HCT116 (cell line): Measurements from ENCODE around the gene SUPT3H. TPM values are rescaled to one million over a fixed set of nuclear protein-coding genes. Genes with fewer than 3 reads are reported as not detected.

ENCODE experiments used
- ATAC-seq: fragments of 200-7000 bp; cut with Tn5 transposase; 2 replicates; pipeline ENCODE4 v1.9.1; 2020; ENCODE audit warnings: mild to moderate bottlenecking, moderate library complexity
- BruUV-seq: library from RNA; stranded (reverse); fragments of 400-500 nt; replicated peaks from 2 replicates; lab custom pipeline; 2021; lab: Mats Ljungman, UMichigan
- CTCF ChIA-PET: fragments of 300-600 bp; sonication (Branson Sonifier 250); formaldehyde crosslinking; loops from one replicate; lab custom pipeline; 2021; ENCODE audit warnings: antibody characterized with exemption; lab: Charles Lee
- POLR2A ChIA-PET: fragments of 300-600, 350-600 bp; sonication (Branson Sonifier 250); formaldehyde crosslinking; loops from one replicate; lab custom pipeline; 2021; ENCODE audit warnings: antibody characterized with exemption; lab: Charles Lee
- RAD21 ChIA-PET, 2 experiments: fragments of 300-600 bp; sonication (Branson Sonifier 250); formaldehyde crosslinking; loops; one replicate each; lab custom pipeline; 2023; ENCODE audit warnings: low total read pairs in 2 of 2; ENCODE audit not compliant: uncharacterized antibody in 2 of 2, unreplicated experiment in 2 of 2, low non-redundant PET in 1 of 2; lab: Charles Lee
- DNase-seq: peaks from one replicate; pipeline ENCODE4 v3.0.0-alpha.2; 2010; ENCODE audit warnings: low read depth, low spot score
- H2AFZ ChIP-seq: fragments of 200-600 bp; shearing (Covaris generic), sonication (generic); 2 replicates; pipeline ENCODE4 v1.6.1; 2017; ENCODE audit warnings: low read depth, mixed run types, mixed read lengths, antibody characterized with exemption, low read length; ENCODE audit not compliant: poor library complexity, severe bottlenecking
- H3K27ac ChIP-seq: 2 replicates; pipeline ENCODE4 v1.5.1; 2012; ENCODE audit warnings: low read depth, low read length
- H3K27me3 ChIP-seq: fragments of 200-600 bp; sonication (generic); 2 replicates; pipeline ENCODE4 v1.6.1; 2016; ENCODE audit warnings: mixed run types, low read length, mixed read lengths; ENCODE audit not compliant: insufficient read depth
- H3K36me3 ChIP-seq, 2 experiments: fragments of 200-500 bp in 1 of 2; fragments of 200-600 bp in 1 of 2; sonication (Bioruptor generic) in 1 of 2; sonication (generic) in 1 of 2; 2 replicates each; pipeline versions ENCODE4 v1.5.1 to v1.6.1; 2014 to 2016; ENCODE audit warnings: low read length in 2 of 2, inconsistent platforms in 1 of 2, mixed read lengths in 1 of 2, mixed run types in 1 of 2; ENCODE audit not compliant: insufficient read depth in 2 of 2, control insufficient read depth in 1 of 2
- H3K4me1 ChIP-seq, 2 experiments: fragments of 200-600 bp in 1 of 2; sonication (generic) in 1 of 2; 2 replicates each; pipeline versions ENCODE4 v1.5.1 to v1.6.1; 2012 to 2017; ENCODE audit warnings: low read length in 2 of 2, inconsistent platforms in 1 of 2, mild to moderate bottlenecking in 1 of 2, mixed read lengths in 1 of 2, mixed run types in 1 of 2, moderate library complexity in 1 of 2; ENCODE audit not compliant: insufficient read depth in 2 of 2, control insufficient read depth in 1 of 2
- H3K4me2 ChIP-seq: fragments of 200-600 bp; sonication (generic); 2 replicates; pipeline ENCODE4 v1.6.1; 2017; ENCODE audit warnings: mixed run types, low read length, mixed read lengths
- H3K4me3 ChIP-seq, 2 experiments: fragments of 200-600 bp in 1 of 2; sonication (generic) in 1 of 2; replicated peaks in 1 of 2; 2 replicates each; pipeline ENCODE4 v1.5.1; 2011 to 2016; ENCODE audit warnings: low read length in 2 of 2, control low read depth in 1 of 2, low read depth in 1 of 2, mild to moderate bottlenecking in 1 of 2, mixed read lengths in 1 of 2, mixed run types in 1 of 2
- H3K79me2 ChIP-seq: fragments of 200-600 bp; sonication (generic); 2 replicates; pipeline ENCODE4 v1.6.1; 2017; ENCODE audit warnings: mild to moderate bottlenecking, mixed run types, low read length, moderate library complexity, mixed read lengths; ENCODE audit not compliant: insufficient read depth
- H3K9ac ChIP-seq: fragments of 200-600 bp; sonication (generic); 2 replicates; pipeline ENCODE4 v1.6.1; 2016; ENCODE audit warnings: low read length, mixed read lengths
- H3K9me2 ChIP-seq: fragments of 200-600 bp; sonication (generic), shearing (Covaris generic); 2 replicates; pipeline ENCODE4 v1.6.1; 2017; ENCODE audit warnings: mixed run types, mild to moderate bottlenecking, moderate library complexity; ENCODE audit not compliant: insufficient read depth
- H3K9me3 ChIP-seq, 2 experiments: fragments of 200-500 bp in 1 of 2; fragments of 200-600 bp in 1 of 2; sonication (Bioruptor generic) in 1 of 2; sonication (generic) in 1 of 2; 2 replicates each; pipeline ENCODE4 v1.6.1; 2014 to 2017; ENCODE audit warnings: low read length in 2 of 2, mixed read lengths in 2 of 2, inconsistent platforms in 1 of 2, low read depth in 1 of 2, mild to moderate bottlenecking in 1 of 2, mixed run types in 1 of 2, moderate library complexity in 1 of 2; ENCODE audit not compliant: control insufficient read depth in 1 of 2, insufficient read depth in 1 of 2
- H4K20me1 ChIP-seq: fragments of 200-600 bp; sonication (generic), shearing (Covaris generic); 2 replicates; pipeline ENCODE4 v1.6.1; 2017; ENCODE audit warnings: mixed run types, mild to moderate bottlenecking, moderate library complexity; ENCODE audit not compliant: insufficient read depth
- CBX3 ChIP-seq: IDR thresholded peaks from 2 replicates; pipeline ENCODE4 v1.6.1; 2012; ENCODE audit warnings: low read depth
- ELF1 ChIP-seq: IDR thresholded peaks from 2 replicates; pipeline ENCODE4 v1.6.1; 2012; ENCODE audit warnings: low read depth, borderline replicate concordance
- EZH2phosphoT487 ChIP-seq: fragments of 200-600 bp; IDR thresholded peaks from 2 replicates; pipeline ENCODE4 v1.6.1; 2018; ENCODE audit warnings: antibody characterized with exemption, borderline replicate concordance
- FOSL1 ChIP-seq: IDR thresholded peaks from 2 replicates; pipeline ENCODE4 v1.6.1; 2012; ENCODE audit warnings: low read depth
- POLR2A ChIP-seq: IDR thresholded peaks from 2 replicates; pipeline ENCODE4 v1.7.0; 2011; ENCODE audit warnings: borderline replicate concordance; ENCODE audit not compliant: insufficient read depth, insufficient read length; ENCODE audit errors: extremely low read depth
- POLR2AphosphoS5 ChIP-seq: IDR thresholded peaks from 2 replicates; pipeline ENCODE4 v1.6.1; 2011; ENCODE audit warnings: mild to moderate bottlenecking, low read depth, low read length, moderate library complexity
- RAD21 ChIP-seq: IDR thresholded peaks from 2 replicates; pipeline ENCODE4 v1.6.1; 2012; ENCODE audit warnings: low read depth, mild to moderate bottlenecking
- SIN3A ChIP-seq: IDR thresholded peaks from 2 replicates; pipeline ENCODE4 v1.6.1; 2012; ENCODE audit warnings: low read depth
- TCF7L2 ChIP-seq: IDR thresholded peaks from 2 replicates; pipeline ENCODE4 v1.7.0; 2011; ENCODE audit warnings: borderline replicate concordance, inconsistent platforms; ENCODE audit not compliant: insufficient read depth, insufficient read length; ENCODE audit errors: extremely low read depth
- ZFX ChIP-seq: fragments of 450-650 bp; IDR thresholded peaks from 2 replicates; pipeline ENCODE4 v1.6.1; 2017
- ZNF274 ChIP-seq: fragments of 200-500 bp; sonication (Bioruptor generic); IDR thresholded peaks from 2 replicates; pipeline ENCODE4 v1.6.1; 2014; ENCODE audit warnings: mild to moderate bottlenecking, low read depth, low read length, inconsistent platforms
- intact Hi-C: fragments of 100-400 bp; cut with micrococcal nuclease; formaldehyde crosslinking; loops from 2 replicates; pipeline ENCODE4 v1.10.0; 2022
- total RNA-seq: library from RNA; stranded (reverse); gene quantifications from one replicate; pipeline ENCODE4 v1.2.1, GENCODE V29; 2021; ENCODE audit not compliant: unreplicated experiment
- TF ChIP-seq, protein P1 (sequence below): IDR thresholded peaks from 2 replicates; pipeline ENCODE4 v1.6.1; 2012
- TF ChIP-seq, protein P2 (sequence below): IDR thresholded peaks from 2 replicates; pipeline ENCODE4 v1.6.1; 2011; ENCODE audit warnings: mild to moderate bottlenecking, low read length, moderate library complexity; ENCODE audit not compliant: insufficient replicate concordance; ENCODE audit errors: extremely low read depth
- TF ChIP-seq, protein P3 (sequence below): IDR thresholded peaks from 2 replicates; pipeline ENCODE4 v1.6.1; 2012

Gene SUPT3H
- total RNA-seq, 1 experiment from 2014 or later, result 7.4 TPM

DNA sequence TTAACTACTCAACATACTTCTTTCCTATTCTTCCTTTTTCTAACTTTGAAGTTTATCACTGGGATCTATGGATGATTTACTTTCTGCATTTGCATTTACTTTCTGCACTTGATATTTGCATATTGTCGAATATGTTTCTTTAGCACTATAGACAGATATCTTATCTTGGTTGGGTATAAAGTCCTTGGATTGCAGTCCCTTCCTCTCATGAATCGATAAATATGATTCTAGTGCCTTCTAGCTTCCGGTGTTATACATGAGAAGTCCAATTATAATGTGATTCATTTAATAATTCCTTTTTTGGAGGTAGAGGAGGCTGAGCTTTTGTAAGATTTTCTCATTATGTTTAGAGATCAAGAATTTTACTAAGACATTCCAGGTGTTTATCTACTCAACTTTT is 370.8 kb downstream of the SUPT3H start:
- intact Hi-C loops, result no loop called here
- H2AFZ ChIP-seq, result no peak overlapping the region
- ChIA-PET RAD21 (no interaction called here), POLR2A (no interaction called here)
- no peaks in the 10 kb centered on the region for H4K20me1 ChIP-seq
- no TSS peak for BruUV-seq
- H3K9me2 ChIP-seq, result no peaks in the 10 kb centered on the region
- H3K4me2 ChIP-seq, result no peak overlapping the region
- TF ChIP-seq CBX3 (no peak), ZNF274 (no peak), FOSL1 (no peak), RAD21 (no peak), SIN3A (no peak), ELF1 (no peak), EZH2phosphoT487 (no peak), POLR2AphosphoS5 (no peak), ZFX (no peak), TCF7L2 (no peak), POLR2A (no peak)
- TF ChIP-seq, protein P1, sequence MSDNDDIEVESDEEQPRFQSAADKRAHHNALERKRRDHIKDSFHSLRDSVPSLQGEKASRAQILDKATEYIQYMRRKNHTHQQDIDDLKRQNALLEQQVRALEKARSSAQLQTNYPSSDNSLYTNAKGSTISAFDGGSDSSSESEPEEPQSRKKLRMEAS, result no peak
- TF ChIP-seq, protein P2, sequence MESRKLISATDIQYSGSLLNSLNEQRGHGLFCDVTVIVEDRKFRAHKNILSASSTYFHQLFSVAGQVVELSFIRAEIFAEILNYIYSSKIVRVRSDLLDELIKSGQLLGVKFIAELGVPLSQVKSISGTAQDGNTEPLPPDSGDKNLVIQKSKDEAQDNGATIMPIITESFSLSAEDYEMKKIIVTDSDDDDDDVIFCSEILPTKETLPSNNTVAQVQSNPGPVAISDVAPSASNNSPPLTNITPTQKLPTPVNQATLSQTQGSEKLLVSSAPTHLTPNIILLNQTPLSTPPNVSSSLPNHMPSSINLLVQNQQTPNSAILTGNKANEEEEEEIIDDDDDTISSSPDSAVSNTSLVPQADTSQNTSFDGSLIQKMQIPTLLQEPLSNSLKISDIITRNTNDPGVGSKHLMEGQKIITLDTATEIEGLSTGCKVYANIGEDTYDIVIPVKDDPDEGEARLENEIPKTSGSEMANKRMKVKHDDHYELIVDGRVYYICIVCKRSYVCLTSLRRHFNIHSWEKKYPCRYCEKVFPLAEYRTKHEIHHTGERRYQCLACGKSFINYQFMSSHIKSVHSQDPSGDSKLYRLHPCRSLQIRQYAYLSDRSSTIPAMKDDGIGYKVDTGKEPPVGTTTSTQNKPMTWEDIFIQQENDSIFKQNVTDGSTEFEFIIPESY, result no peak
- TF ChIP-seq, protein P3, sequence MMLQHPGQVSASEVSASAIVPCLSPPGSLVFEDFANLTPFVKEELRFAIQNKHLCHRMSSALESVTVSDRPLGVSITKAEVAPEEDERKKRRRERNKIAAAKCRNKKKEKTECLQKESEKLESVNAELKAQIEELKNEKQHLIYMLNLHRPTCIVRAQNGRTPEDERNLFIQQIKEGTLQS, result no peak
- TF ChIP-seq, all 23 proteins: peak for 0
- H3K36me3 ChIP-seq, result no peaks in the 10 kb centered on the region
- no peaks in the 10 kb centered on the region for H3K9me3 ChIP-seq
- no peak overlapping the region for H3K4me3 ChIP-seq
- ATAC-seq (no peak), DNase-seq (no peak)
- H3K9ac ChIP-seq, result no peak overlapping the region
- H3K27ac ChIP-seq, result no peak overlapping the region
- H3K4me1 ChIP-seq, result no peaks in the 10 kb centered on the region
- CTCF ChIA-PET, result no interaction called here
- H3K27me3 ChIP-seq, result no peaks in the 10 kb centered on the region
- H3K79me2 ChIP-seq, result no peaks in the 10 kb centered on the region
